NCI-H2227 (cell line): Measurements from ENCODE around the gene PEX12.
"Not testable (repeated sequence)": the region's sequence is repeated elsewhere in the genome, so short reads cannot be mapped to it uniquely, and the experiment has no call there.

Source experiments
- DNase-seq: peaks from one replicate; lab custom pipeline; 2025; ENCODE audit not compliant: unreplicated experiment; lab: John Stamatoyannopoulos, UW

Gene PEX12

DNA sequence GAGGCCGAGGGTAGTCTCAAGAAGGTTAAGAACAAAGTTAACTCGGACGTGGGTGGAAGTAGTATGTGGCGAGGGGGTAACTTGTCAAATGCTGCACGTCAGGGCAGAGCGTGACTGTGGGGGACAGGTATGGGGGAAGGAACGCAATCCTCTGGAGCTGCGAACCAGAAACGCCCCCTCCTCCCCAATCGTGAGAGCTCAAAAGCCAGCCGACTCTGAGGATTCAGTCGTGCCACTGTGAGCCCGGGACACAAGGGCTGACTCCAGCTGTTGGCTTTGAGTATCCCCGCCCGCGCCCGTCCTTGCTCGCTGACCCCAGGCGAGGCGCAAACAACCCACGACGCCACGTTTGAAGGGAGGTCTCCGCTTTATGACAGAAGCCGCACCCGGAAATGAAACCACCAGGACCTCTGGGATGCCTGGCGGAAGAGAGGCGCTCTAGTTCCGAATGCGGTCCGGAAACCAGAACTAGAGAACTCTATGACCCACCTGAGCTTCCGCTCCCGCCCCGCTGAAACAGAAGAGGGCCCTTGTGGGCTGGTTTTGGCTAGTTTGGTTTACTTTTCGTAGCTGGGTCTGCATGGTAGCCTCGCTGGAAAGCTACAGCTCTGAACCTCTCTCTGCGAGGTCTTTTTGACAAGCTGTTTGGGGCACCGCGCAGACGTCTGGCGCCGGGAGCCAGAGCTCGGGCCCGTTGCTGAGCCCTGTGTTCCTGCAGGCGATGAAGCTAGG, at the start of gene PEX12:
Gene PEX12, minus strand, starts transcription at position 375 of the 732 bp plus-strand sequence. CDS start 550 bp downstream, outside the sequence.
- peak; percentile 91 for DNase-seq

DNA sequence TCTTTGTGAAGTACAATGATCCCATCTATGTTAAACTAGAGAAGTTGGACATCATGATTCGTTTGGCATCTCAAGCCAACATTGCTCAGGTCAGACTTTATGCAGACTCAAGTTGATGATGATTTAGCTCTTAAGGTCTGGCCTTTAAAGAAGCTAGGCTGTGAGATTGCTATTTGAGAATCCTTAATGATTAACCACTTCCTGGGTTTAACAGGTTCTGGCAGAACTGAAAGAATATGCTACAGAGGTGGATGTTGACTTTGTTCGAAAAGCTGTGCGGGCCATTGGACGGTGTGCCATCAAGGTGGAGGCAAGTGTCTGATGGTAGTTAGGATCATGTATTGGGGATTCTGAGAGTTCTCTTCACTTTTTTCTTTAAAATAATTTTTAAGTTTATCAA, 49.0 kb upstream of the PEX12 start:
- DNase-seq: no peak

DNA sequence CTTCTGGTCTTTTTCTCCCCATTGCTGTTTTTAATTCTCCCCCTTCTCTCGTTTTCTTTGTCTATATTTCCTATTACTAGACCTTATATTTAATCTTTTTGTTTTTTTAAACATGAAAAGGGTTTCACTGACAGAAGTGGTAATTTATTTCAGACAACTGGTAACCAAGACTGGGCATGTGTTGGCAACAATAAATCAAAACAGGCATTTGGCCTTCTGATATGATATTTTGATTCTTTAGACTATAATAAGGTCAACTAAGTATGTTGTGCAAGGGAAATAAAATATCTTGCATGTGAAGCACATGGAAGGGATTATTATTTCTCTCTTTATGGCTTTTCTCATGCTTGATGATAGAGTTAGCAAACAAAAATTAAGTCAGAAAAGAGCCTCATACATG, 43.4 kb upstream of the PEX12 start:
- DNase-seq: no peak

DNA sequence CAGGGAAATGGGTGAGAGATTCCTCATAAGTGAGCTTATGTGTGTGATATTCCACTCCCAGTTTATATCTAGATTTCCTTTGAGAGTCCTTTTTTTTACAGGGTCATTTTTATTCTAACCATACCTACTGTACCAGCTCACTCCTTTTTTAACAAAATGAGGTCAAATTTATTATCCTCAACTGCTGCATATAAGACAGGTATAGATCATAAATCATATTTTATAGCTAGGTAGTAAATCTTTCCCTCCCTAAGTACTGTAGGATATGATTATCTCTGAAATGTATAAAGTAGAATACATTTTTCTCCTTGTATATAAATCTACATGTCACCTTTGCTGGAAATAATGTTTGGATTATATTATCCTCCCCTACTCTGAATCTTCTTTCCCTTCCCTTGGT, 40.3 kb upstream of the PEX12 start:
- no peak for DNase-seq

DNA sequence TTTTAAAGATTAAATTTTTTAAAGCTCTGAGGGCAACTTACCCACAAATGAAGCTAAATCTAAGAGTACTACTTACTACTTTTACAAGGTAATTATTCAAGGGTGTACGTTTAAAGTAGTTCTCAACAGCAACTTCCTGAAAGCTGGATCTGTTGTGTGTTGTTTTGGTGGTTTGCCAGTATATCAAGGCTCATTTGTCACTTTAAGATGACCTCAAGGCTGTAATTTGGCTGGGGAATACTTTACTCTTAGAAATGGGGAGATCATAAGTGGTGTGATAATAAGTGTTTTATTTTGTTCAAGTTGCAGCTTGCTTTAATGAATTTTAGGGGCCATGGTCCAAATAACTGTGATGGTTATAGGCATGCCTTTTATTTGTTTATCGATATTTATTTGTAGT, 39.1 kb upstream of the PEX12 start:
- DNase-seq: peak; percentile 2

DNA sequence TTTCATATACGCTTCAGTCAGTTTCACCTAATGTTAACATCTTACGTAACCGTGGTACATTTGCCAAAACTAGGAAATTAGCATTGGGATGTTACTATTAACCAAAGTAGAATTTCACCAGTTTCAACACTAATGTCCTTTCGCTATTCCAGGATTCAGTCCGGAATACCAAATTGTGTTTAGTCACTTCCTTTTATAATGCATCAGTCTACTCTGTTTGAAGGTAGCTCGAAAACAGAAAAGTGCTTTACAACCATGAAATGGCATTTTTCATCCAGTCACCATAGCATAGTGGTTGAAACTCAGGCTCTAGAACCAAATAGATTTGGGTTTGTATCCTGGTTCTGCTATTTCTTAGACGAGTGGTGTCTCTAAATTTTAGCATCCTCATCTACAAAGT, 38.2 kb upstream of the PEX12 start:
- DNase-seq: no peak

DNA sequence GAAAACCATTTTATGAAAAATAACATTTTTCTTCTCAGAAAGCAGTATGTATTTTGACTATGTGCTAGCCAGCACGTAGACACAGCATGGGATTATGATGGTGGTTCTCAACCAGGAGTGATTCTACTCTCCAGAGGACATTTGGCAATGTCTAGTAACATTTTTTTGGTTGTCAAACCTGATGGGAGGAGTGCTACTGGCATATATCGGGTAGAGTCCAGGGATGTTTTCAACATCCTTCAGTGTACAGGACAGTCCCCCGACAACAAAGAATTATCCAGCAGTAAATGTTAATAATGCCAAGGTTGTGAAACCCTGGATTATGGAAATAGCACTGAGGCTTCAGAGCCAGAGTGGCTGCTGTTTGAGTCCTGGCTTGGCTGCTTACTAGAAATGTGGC, 36.4 kb upstream of the PEX12 start:
- DNase-seq: no peak

DNA sequence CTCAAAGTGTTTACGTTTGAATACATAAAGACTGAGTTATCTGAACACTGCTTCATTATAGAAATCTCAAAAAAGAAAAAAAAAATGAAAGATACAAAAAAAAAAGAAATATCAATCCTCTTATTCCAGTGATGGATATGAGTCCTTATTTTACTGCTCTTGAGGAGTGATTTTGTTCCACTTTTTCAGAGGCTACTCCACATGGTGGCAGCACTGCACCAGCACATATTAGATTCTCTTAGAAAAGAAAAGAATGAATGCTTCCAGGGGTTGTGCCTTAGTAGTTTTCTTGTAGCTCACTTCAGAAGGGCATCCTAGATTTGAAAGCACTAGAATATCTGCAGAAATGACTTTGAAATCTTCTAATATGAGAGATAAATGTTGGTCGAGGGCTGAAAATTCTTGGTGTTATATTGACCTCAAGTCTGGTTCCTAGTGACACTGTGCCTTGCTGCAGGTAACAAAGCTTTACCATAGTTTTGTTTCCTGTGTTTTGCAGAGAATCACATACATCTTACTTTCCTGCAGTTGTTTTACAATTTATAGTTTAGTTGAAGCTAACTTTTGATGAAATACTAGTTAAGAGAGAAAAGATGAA, 34.7 kb upstream of the PEX12 start:
- DNase-seq: peak; percentile 45

DNA sequence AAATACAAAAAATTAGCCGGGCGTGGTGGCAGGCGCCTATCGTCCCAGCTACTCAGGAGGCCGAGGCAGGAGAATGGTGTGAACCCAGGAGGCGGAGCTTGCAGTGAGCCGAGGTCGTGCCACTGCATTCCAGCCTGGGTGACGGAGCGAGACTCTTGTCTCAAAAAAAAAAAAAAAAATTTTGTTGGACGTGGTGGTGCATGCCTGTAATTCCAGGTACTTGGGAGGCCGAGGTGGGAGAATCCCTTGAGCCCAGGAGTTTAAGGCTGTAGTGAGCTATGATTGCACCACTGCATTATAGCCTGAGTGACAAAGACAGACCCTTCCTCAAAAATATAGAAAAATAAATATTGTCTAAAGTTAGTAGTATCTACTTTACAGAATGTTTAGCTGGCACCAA, 32.4 kb upstream of the PEX12 start:
- DNase-seq: not testable (repeated sequence)

DNA sequence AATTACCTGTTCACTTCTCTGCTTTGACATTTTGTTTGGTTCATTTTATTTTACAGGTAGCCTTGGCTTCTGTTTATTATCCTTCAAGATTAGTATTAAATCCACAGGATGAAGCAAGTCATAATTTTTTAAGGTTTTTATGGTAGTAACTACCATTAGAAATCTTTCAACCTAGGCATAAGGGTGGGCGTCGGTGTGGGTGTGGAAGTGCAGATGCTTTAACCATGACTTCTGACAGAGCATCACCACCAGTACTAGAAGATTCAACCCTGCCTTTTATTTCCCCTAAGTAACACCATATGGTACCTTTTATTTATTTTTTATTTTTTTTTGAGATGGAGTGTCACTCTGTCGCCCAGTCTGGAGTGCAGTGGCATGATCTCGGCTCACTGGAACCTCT, 31.5 kb upstream of the PEX12 start:
- DNase-seq: no peak

DNA sequence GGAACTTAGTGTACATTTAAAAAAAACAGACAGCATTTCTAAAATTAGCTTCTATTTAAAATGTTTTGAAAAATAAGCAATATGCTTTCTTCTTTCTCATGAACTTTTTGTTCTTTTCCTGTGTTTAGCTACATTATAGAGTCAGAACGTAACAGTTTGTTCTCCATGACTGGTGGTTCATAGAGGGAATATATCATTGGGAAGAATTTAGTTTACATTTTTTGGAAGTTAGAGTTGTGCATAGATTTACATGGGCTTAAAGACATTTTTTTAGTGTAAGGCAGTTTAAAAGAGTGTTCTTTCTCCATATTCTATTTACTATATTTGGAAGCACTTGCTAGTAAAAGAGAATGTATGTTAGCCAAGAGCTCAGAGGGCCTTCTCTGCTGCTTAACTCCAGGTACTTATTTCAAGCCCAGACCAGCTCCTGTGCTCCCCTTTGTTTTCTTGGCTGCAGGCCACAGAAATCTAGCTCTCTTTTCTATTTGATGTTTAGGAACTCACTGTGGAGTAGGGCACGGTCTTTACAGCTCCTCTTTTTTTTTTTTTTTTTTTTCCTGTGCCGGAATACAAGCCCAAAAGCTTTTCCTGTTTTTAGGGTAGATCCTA, 29.0 kb upstream of the PEX12 start:
- DNase-seq: no peak

DNA sequence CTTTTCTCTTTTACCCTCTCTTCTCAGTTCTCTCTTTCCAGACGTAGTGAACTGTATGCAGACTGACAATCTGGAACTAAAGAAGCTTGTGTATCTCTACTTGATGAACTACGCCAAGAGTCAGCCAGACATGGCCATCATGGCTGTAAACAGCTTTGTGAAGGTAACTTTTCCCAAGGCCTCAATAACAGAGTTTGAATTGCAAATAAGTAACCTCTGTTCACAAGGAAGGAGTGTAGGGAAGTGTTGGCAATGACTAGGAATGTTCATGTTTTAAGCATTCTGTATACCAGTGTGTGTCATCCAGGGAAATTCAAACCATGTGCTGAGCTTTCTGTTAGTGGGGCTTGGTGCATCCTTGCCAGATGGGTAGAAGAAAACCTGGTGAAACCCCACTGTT, 27.3 kb upstream of the PEX12 start:
- DNase-seq: no peak

DNA sequence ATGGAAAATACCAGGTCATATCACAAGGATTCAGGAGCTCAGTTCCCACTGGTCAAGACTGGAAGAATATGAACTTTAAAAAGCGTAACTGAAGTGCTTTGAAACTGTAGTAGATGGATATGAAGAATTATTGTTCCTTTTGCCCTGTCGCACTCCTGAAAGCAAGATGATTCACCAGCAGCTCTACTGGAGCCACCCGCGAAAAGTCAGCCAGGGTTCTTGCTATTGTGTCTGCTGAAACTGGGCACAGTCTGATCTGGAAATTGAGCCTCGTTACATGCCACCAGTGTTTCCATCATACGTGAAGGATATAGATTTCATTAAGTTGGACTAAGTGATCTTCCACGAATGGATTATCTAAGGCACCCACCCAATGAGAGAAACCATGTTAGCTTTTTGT, 25.3 kb upstream of the PEX12 start:
- no peak for DNase-seq

DNA sequence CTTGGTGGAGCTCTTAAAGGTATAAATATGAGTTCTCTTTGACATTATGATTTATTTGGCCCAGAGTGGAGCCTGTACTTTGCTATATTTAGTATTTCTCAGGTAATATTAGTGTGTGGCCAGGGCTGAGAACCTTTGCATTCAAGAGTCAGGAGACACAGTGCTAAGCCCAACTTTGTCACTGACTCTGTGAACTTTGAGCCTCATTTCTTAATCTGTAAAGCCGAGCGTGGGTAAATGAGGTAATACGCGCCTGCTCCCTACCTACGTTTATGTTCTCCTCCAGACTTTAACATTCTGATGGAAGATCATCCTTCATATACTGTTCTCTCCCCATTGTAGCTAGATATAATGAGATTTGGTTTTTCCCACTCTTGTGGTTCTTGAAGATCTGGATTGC, 19.2 kb upstream of the PEX12 start:
- DNase-seq: no peak

DNA sequence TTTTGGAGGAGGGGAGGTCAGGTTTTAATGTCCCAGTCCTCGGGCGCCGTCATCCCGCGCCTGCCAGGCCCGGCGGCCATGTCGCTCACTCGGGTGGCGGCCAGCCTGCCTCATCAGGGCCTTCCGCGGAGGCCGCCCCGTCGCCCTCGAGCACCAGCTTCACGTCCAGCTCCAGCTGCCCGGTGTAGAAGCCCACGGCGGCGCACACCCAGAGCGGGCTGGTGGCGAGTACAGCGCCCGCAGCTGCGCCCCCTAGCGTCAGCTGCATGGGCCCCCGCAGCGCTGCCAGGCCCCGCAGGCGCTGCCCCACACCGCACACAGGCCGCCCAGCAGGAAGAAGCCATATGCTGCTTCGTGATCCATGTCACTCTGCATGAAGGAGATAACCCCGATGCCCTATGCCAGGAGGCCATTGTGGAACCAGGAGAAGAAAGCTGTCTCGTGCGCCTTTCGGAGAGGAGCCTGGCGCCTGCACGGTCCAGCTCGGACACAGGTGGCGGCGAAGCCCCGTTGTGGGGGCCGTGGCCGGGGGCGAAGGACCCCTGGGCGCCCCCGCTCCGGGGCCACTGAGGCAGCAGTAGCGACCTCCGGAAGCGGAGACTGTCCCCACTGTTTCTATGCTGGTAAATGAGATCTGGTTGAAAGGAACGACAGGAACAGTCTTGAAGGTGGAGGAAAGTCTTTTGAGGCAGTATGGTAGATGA, 18.3 kb upstream of the PEX12 start:
- DNase-seq: no peak

DNA sequence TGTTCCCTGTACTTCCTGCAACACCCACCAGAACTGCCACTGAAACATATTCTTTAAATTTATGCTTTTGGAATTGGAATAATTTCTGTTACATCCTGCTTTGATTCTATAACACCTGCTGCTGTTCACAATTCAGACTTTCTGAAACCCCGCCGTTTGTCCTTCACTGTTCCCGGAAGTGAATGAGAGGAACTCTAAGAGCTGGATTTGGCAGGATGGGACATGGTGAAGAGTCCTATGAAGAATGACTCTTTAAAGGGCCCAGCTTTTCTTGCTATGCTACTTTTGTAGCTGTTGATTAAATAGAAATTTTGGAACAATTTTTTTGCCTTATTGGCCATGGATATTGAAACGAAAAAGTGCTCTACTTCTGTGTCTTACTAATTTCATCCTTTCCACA, 17.7 kb upstream of the PEX12 start:
- DNase-seq: no peak

DNA sequence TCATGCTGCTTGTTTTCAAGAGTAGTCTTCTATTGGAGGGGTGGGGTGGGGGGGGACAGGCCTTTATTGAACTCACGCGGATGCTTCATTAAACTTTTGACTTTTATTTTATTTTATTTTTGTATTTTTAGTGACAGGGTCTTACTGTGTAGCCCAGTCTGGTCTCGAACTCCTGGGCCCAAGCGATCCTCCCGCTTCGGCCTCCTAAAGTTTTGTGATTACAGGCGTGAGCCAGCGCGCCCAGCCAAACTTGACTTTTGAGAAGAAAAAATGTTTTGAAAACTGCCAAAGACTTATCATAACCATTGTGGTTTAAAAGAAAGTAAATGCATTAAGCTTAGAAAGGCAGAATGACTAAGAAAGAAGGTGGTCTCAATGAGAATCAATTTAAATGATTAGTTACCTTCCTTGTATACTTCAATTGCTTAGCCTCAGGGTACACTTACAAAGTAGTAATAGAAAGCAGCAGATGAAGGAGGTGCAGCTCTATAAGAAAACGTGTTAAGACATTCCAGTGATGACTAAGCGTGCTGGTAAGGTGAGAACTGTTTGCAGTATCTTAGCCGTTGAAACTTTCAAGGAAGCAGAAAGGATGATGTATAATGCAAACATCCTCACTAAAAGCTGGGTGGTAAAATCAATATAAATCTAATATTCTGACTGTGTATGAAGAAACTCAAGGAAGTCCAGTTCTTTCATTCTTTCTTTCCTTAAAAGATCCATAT, 10.0 kb upstream of the PEX12 start:
- DNase-seq: no peak

DNA sequence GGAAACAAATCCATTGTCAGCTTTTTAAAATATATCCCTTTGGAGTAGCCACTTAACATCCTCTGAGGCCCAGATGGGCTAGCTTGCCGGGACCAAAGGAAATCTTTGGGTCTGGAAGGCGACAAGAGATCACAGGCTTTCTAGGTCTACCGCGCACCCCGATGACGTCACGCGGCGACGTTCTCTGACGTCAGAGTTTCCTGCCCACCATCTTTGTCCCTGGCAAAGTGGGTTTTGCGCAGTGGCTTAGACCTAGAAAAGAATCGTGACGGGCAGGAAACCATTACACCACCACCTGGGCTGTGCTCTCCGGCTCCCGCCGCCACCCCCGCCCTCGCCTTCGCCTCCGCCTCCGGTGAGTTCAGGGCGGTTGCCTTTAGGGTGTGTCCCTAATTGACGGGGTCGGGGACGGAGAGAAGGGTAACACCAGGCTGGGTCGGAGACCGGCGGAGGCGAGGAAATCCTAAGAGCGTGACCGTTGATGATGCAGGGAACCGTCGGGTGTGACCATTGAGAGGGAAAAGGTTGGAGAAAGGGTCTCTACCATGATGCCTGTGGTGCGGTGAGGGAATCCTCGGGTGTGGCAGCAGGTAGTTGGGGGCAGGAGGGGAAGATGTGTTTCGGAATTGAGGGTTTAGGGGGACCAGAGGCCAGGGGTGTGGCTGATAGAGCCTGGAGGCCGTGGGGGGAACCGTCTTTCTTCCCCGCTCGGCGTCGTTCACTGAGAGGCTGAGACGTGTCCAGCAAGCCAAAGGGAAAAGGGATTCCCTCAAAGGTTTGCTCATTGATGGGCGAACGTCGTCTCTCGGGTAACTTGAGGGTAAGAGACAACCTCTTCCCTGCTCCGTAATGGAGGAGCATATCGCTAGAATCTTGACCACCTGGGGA, 8.9 kb upstream of the PEX12 start, which contains the start of gene AP2B1:
Gene AP2B1, plus strand, starts transcription at position 249 of the 888 bp plus-strand sequence. CDS start 6,709 bp downstream, outside the sequence.
- peak; percentile 95 for DNase-seq

DNA sequence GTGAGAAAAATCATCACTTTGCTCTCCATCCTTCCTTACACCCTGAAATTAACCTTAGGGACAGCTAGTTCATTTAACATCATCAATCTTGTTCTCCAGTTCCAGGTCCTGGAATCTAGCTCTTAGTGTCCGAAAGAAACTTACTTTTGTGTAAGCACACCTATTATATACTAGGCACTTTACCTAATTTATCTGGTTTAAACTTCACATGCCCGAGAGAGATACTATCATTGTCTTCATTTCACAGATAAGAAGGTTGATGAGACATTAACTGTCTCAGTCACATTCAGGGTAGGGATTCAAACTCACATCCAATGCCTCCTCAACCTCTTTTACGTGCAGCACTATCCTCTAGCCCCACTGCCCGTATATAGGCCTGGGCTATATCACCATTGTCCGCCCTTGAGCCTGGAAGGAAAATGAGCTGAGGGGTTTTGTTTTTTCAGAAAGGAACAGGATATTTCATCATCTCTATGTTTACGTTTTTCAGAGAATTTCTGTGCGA, 8.2 kb upstream of the PEX12 start:
- no peak for DNase-seq

DNA sequence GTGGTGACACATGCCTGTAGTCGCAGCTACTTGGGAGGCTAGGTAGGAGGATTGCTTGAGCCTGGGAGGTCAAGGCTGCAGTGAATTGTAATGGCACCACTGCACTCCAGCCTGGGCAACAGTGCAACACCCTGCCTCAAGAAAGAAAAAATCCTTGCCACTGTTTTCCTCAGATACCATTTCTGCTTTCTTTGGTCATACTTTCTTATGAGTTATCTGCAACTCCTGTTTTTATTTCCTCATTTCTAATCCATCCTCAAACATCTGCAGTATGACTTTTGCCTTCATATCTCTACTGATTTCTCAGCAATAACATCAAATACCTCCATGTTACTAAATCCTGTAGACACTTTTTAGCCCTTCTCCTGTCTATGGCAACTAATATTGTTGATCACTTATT, 5.7 kb upstream of the PEX12 start:
- no peak for DNase-seq
